CD14-positive monocyte (primary cell): ENCODE measurements around the gene TMEM243. TPM values are rescaled to one million over a fixed set of nuclear protein-coding genes. Genes with fewer than 3 reads are reported as not detected.

Source experiments
- DNase-seq, 3 donors: peaks; one replicate each; pipeline ENCODE4 v3.0.0-alpha.2; 2011 to 2022
- H2AFZ ChIP-seq: 2 replicates; pipeline ENCODE4 v1.6.0; 2012; ENCODE audit warnings: mild to moderate bottlenecking, low read depth, low read length, inconsistent platforms; ENCODE audit not compliant: insufficient read depth, poor library complexity, severe bottlenecking
- H3K27ac ChIP-seq, 2 donors: 1 replicate in 1 of 2; 2 replicates in 1 of 2; pipeline ENCODE4 v1.5.1; 2012 to 2013; ENCODE audit warnings: low read length in 2 of 2, control low read depth in 1 of 2, inconsistent platforms in 1 of 2, low read depth in 1 of 2, mild to moderate bottlenecking in 1 of 2
- H3K27me3 ChIP-seq, 2 donors: one replicate each; pipeline versions ENCODE4 v1.6.0 to v1.6.1; 2011 to 2013; ENCODE audit warnings: low read length in 2 of 2; ENCODE audit not compliant: control insufficient read depth in 2 of 2, insufficient read depth in 2 of 2
- H3K36me3 ChIP-seq, 2 donors: replicated peaks in 1 of 2; 1 replicate in 1 of 2; 2 replicates in 1 of 2; pipeline versions ENCODE4 v1.5.1 to v1.6.1; 2012 to 2013; ENCODE audit warnings: low read length in 2 of 2, control low read depth in 1 of 2, inconsistent platforms in 1 of 2, mild to moderate bottlenecking in 1 of 2; ENCODE audit not compliant: insufficient read depth in 2 of 2, control insufficient read depth in 1 of 2
- H3K4me1 ChIP-seq, 2 donors: 1 replicate in 1 of 2; 2 replicates in 1 of 2; pipeline versions ENCODE4 v1.5.1 to v1.6.1; 2012 to 2013; ENCODE audit warnings: low read length in 2 of 2, control low read depth in 1 of 2, inconsistent platforms in 1 of 2, mild to moderate bottlenecking in 1 of 2, moderate library complexity in 1 of 2; ENCODE audit not compliant: insufficient read depth in 2 of 2, control insufficient read depth in 1 of 2
- H3K4me2 ChIP-seq: replicated peaks from 2 replicates; pipeline ENCODE3; 2012; ENCODE audit warnings: low read length, moderate library complexity, mild to moderate bottlenecking; ENCODE audit not compliant: poor library complexity, severe bottlenecking; ENCODE audit errors: extremely low read depth
- H3K4me3 ChIP-seq, 3 experiments: fragments of 200-600 bp in 1 of 3; sonication (generic) in 1 of 3; replicated peaks in 1 of 3; 1 replicate in 2 of 3; 2 replicates in 1 of 3; pipeline ENCODE4 v1.5.1; 2011 to 2013; ENCODE audit warnings: low read length in 3 of 3, mild to moderate bottlenecking in 3 of 3, control low read depth in 2 of 3, low read depth in 2 of 3, inconsistent platforms in 1 of 3, moderate library complexity in 1 of 3
- H3K79me2 ChIP-seq: 2 replicates; pipeline ENCODE4 v1.6.0; 2012; ENCODE audit warnings: mild to moderate bottlenecking, control low read depth, inconsistent platforms, low read length, moderate library complexity; ENCODE audit not compliant: insufficient read depth
- H3K9ac ChIP-seq: 2 replicates; pipeline ENCODE4 v1.6.0; 2017; ENCODE audit warnings: low read length, mild to moderate bottlenecking; ENCODE audit not compliant: insufficient read depth, poor library complexity, severe bottlenecking
- H3K9me3 ChIP-seq, 2 donors: replicated peaks in 1 of 2; 1 replicate in 1 of 2; 2 replicates in 1 of 2; pipeline versions ENCODE4 v1.5.1 to v1.6.1; 2012 to 2013; ENCODE audit warnings: low read length in 2 of 2, control low read depth in 1 of 2; ENCODE audit not compliant: control insufficient read depth in 1 of 2, insufficient read depth in 1 of 2
- H4K20me1 ChIP-seq: 2 replicates; pipeline ENCODE4 v1.6.0; 2012; ENCODE audit warnings: mild to moderate bottlenecking, low read length, control low read depth, moderate library complexity; ENCODE audit not compliant: insufficient read depth
- H3K27ac Mint-ChIP-seq, 7 donors: one replicate each; pipeline ENCODE4 v1.8.0; 2020; ENCODE audit warnings: mild to moderate bottlenecking in 7 of 7, mixed read lengths in 7 of 7, moderate library complexity in 6 of 7, inconsistent platforms in 2 of 7
- H3K27me3 Mint-ChIP-seq, 3 donors: one replicate each; pipeline ENCODE4 v1.8.0; 2021 to 2022; ENCODE audit warnings: low read depth in 3 of 3, mild to moderate bottlenecking in 3 of 3, mixed read lengths in 3 of 3, moderate library complexity in 3 of 3, inconsistent platforms in 1 of 3
- H3K36me3 Mint-ChIP-seq, 2 donors: one replicate each; pipeline ENCODE4 v1.8.0; 2020; ENCODE audit warnings: mixed read lengths in 2 of 2, inconsistent platforms in 1 of 2, mild to moderate bottlenecking in 1 of 2
- H3K4me1 Mint-ChIP-seq: one replicate; pipeline ENCODE4 v1.8.0; 2020; ENCODE audit warnings: mild to moderate bottlenecking, mixed read lengths
- H3K4me3 Mint-ChIP-seq, 2 donors: one replicate each; pipeline ENCODE4 v1.8.0; 2020; ENCODE audit warnings: mild to moderate bottlenecking in 2 of 2, mixed read lengths in 2 of 2, moderate library complexity in 1 of 2
- H3K9me3 Mint-ChIP-seq, 7 donors: one replicate each; pipeline ENCODE4 v1.8.0; 2020 to 2022; ENCODE audit warnings: mixed read lengths in 7 of 7, mild to moderate bottlenecking in 6 of 7, moderate library complexity in 6 of 7, inconsistent platforms in 2 of 7
- CTCF ChIP-seq: fragments of 200-600 bp; IDR thresholded peaks from one replicate; pipeline ENCODE4 v1.8.0; 2022; ENCODE audit warnings: antibody characterized with exemption, mild to moderate bottlenecking
- WGBS: methylation state at CpG from one replicate; pipeline ENCODE4 v1.1.5; 2013; ENCODE audit warnings: missing lambda C conversion rate; ENCODE audit not compliant: insufficient coverage; 5-methylcytosine and 5-hydroxymethylcytosine counted together
- intact Hi-C, 2 donors: fragments of 100-400 bp; cut with micrococcal nuclease; formaldehyde crosslinking; loops; one replicate each; pipeline versions ENCODE4 v1.15.0 to v1.15.1; 2023
- polyA plus RNA-seq, 3 donors: library from polyadenylated mRNA; depleted of rRNA in 1 of 3; unstranded in 2 of 3; stranded (reverse) in 1 of 3; fragments of 300-500 nt in 2 of 3; fragments of >200 nt in 1 of 3; fragmentation: Illumina TruSeq in 2 of 3; gene quantifications; 1 replicate in 2 of 3; 2 replicates in 1 of 3; pipeline ENCODE4 v1.2.3, GENCODE V29; 2012 to 2021

The TMEM243 gene
- polyA plus RNA-seq, 3 donors, result 24.9 to 43.8 (median 30.8) TPM

DNA sequence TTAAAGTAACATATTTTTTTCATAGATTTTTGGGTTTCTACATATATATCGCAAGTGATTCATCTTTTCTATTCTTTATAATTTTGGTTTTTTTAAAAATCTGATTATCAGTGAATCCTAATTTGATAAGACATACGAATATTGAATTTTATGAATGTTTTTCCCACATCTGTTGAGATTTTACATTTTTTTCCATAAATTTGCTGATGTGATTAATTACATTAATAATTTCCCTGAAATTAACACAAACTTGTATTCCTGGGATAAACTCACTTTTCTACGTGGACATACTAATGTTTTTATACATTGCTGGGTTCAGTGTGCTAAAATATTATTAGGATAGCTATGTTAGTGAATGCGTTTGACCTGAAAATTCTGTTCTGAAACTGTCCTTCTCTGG, 41.2 kb downstream of the TMEM243 start:
- H3K4me1 ChIP-seq, result no peaks in the 10 kb centered on the region
- Mint-ChIP-seq H3K36me3 (peaks cover 66 to 81% of the 10 kb centered on the region in 2 donors), H3K27ac (no peak overlapping the region), H3K9me3 (no peaks in the 10 kb centered on the region), H3K4me3 (no peak overlapping the region), H3K4me1 (no peaks in the 10 kb centered on the region), H3K27me3 (no peaks in the 10 kb centered on the region)
- peaks cover 76 to 98% of the 10 kb centered on the region in 2 donors for H3K36me3 ChIP-seq
- TF ChIP-seq CTCF, result no peak
- H3K4me2 ChIP-seq, result no peak overlapping the region
- H3K4me3 ChIP-seq, result no peak overlapping the region
- intact Hi-C loops, result no loop called here
- no peak overlapping the region for H3K9ac ChIP-seq
- DNase-seq, result no peak
- H3K27me3 ChIP-seq, result no peaks in the 10 kb centered on the region
- H2AFZ ChIP-seq, result no peak overlapping the region
- H4K20me1 ChIP-seq, result peaks cover 14% of the 10 kb centered on the region
- WGBS, result no CpG with 5 or more reads among the region's 4 CpGs
- no peak overlapping the region for H3K27ac ChIP-seq
- H3K9me3 ChIP-seq, result no peaks in the 10 kb centered on the region
- H3K79me2 ChIP-seq, result no peaks in the 10 kb centered on the region

DNA sequence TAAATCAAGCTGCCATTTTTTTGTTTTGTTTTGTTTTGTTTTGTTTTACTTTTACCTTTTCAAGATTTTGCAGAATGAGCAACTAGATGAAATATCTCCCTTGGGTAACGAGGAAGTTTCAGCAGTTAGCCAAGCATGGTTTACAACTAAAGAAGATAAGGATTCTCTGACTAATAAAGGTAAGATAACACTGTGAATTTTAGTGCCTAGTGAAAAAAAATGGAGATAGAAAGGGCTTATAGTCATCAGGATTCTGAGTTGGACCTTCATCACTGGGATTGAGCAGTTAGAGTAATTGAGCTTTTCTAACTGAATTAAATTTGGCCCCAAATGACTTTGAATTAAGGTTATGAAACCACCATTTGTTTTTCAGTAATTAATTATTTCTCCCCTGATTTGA, 46.1 kb downstream of the TMEM243 start:
- Histone ChIP-seq H4K20me1 (peaks cover 33% of the 10 kb centered on the region), H3K4me3 (no peak overlapping the region), H2AFZ (no peak overlapping the region), H3K4me1 (no peaks in the 10 kb centered on the region), H3K27ac (no peak overlapping the region), H3K36me3 (peaks cover 89 to 100% of the 10 kb centered on the region in 2 donors), H3K4me2 (no peak overlapping the region), H3K9me3 (no peaks in the 10 kb centered on the region), H3K27me3 (no peaks in the 10 kb centered on the region), H3K79me2 (no peaks in the 10 kb centered on the region), H3K9ac (no peak overlapping the region)
- TF ChIP-seq CTCF, result no peak
- no peaks in the 10 kb centered on the region for H3K4me1 Mint-ChIP-seq
- WGBS, result no CpG with 5 or more reads among the region's 1 CpG
- H3K36me3 Mint-ChIP-seq, result peaks cover 70 to 86% of the 10 kb centered on the region in 2 donors
- no peak overlapping the region for H3K4me3 Mint-ChIP-seq
- no peaks in the 10 kb centered on the region for H3K9me3 Mint-ChIP-seq
- intact Hi-C loops, result no loop called here
- no peak overlapping the region for H3K27ac Mint-ChIP-seq
- DNase-seq, result no peak
- H3K27me3 Mint-ChIP-seq, result no peaks in the 10 kb centered on the region
